HG03460 (cell line): Measurements from ENCODE around the gene SIKE1.
"Not testable (repeated sequence)": the region's sequence is repeated elsewhere in the genome, so short reads cannot be mapped to it uniquely, and the experiment has no call there.

Source experiments
- ATAC-seq: cut with Tn5 transposase; IDR thresholded peaks from one replicate; pipeline ENCODE4 v1.9.1; 2021; ENCODE audit not compliant: unreplicated experiment

Gene SIKE1

GRCh38 chr1:114756009-114756892, 24.2 kb downstream of the SIKE1 start:
- ATAC-seq = peak; percentile 24

- ATAC-seq = no peak
These were observed 25.2 kb downstream of the SIKE1 start for GRCh38 chr1:114755006-114755931.

GRCh38 chr1:114753702-114754101, 26.8 kb downstream of the SIKE1 start:
- ATAC-seq = not testable (repeated sequence)

GRCh38 chr1:114753143-114753542, 27.3 kb downstream of the SIKE1 start:
- ATAC-seq = no peak

GRCh38 chr1:114750780-114751179, 29.7 kb downstream of the SIKE1 start:
- ATAC-seq = no peak

GRCh38 chr1:114749835-114750234, 30.6 kb downstream of the SIKE1 start:
- no peak for ATAC-seq

GRCh38 chr1:114746450-114747121, 33.9 kb downstream of the SIKE1 start:
- ATAC-seq = no peak

GRCh38 chr1:114745291-114745690, 35.2 kb downstream of the SIKE1 start:
- no peak for ATAC-seq

- ATAC-seq = no peak
These were observed 38.3 kb downstream of the SIKE1 start for GRCh38 chr1:114741963-114742746.

- ATAC-seq = no peak
These were observed 40.2 kb downstream of the SIKE1 start for GRCh38 chr1:114740331-114740730.

- no peak for ATAC-seq
These were observed 43.1 kb downstream of the SIKE1 start for GRCh38 chr1:114737314-114737849.

- no peak for ATAC-seq
These were observed 45.0 kb downstream of the SIKE1 start for GRCh38 chr1:114735479-114735878.

- no peak for ATAC-seq
These were observed 50.7 kb downstream of the SIKE1 start for GRCh38 chr1:114729782-114730181.

GRCh38 chr1:114728553-114728952, 51.9 kb downstream of the SIKE1 start:
- no peak for ATAC-seq

GRCh38 chr1:114725230-114725629, 55.3 kb downstream of the SIKE1 start:
- no peak for ATAC-seq

- ATAC-seq = no peak
These were observed 56.6 kb downstream of the SIKE1 start for GRCh38 chr1:114723915-114724314.

GRCh38 chr1:114723457-114723856, 57.0 kb downstream of the SIKE1 start:
- ATAC-seq = no peak

GRCh38 chr1:114720492-114720891, 60.0 kb downstream of the SIKE1 start:
- no peak for ATAC-seq
